SK-N-SH (cell line): ENCODE results near the gene IGSF9B. TPM values are rescaled to one million over a fixed set of nuclear protein-coding genes. Genes with fewer than 3 reads are reported as not detected.
A peak's percentile ranks its signal among the peaks of the same experiment; 100 is the strongest.

Experiments used
- CTCF ChIA-PET: fragments of 300-600, 350-600 bp; formaldehyde crosslinking; extraction: SDS; loops from one replicate; lab custom pipeline; 2021; lab: Yijun Ruan, JAX
- POLR2A ChIA-PET: fragments of 350-600 bp; sonication (Branson Sonifier 250); formaldehyde crosslinking; extraction: SDS; loops from one replicate; lab custom pipeline; 2020; ENCODE audit warnings: antibody characterized with exemption, inconsistent platforms; lab: Yijun Ruan, JAX
- DNase-seq: peaks from one replicate; pipeline ENCODE4 v3.0.0; 2012
- H2AFZ ChIP-seq: fragments of 200-600 bp; sonication (generic); 2 replicates; pipeline ENCODE4 v1.8.1; 2016; ENCODE audit warnings: antibody characterized with exemption, mild to moderate bottlenecking, low read depth
- H3F3A ChIP-seq: fragments of 200-600 bp; sonication (generic); replicated peaks from 2 replicates; pipeline ENCODE3; 2016; ENCODE audit warnings: antibody characterized with exemption, mild to moderate bottlenecking; ENCODE audit not compliant: insufficient read depth
- H3K27ac ChIP-seq, 2 experiments: fragments of 200-500 bp in 1 of 2; fragments of 200-600 bp in 1 of 2; sonication (Bioruptor generic) in 1 of 2; sonication (generic), shearing (Covaris generic) in 1 of 2; 2 replicates each; pipeline versions ENCODE4 v1.5.1 to v1.6.1; 2014 to 2016; ENCODE audit warnings: low read depth in 2 of 2, inconsistent platforms in 1 of 2, low read length in 1 of 2, mild to moderate bottlenecking in 1 of 2, mixed read lengths in 1 of 2
- H3K27me3 ChIP-seq: fragments of 200-600 bp; sonication (generic), shearing (Covaris generic); 2 replicates; pipeline ENCODE4 v1.6.1; 2016; ENCODE audit warnings: mixed run types; ENCODE audit not compliant: insufficient read depth
- H3K36me3 ChIP-seq, 2 experiments: fragments of 200-500 bp in 1 of 2; fragments of 200-600 bp in 1 of 2; sonication (Bioruptor generic) in 1 of 2; sonication (generic) in 1 of 2; replicated peaks in 1 of 2; 2 replicates each; pipeline versions ENCODE3 to v1.5.1; 2014 to 2016; ENCODE audit warnings: low read length in 1 of 2, mild to moderate bottlenecking in 1 of 2; ENCODE audit not compliant: insufficient read depth in 2 of 2, control insufficient read depth in 1 of 2
- H3K4me1 ChIP-seq, 2 experiments: fragments of 200-500 bp in 1 of 2; fragments of 200-600 bp in 1 of 2; sonication (Bioruptor generic) in 1 of 2; sonication (generic), shearing (Covaris generic) in 1 of 2; 2 replicates each; pipeline versions ENCODE4 v1.5.1 to v1.6.1; 2014 to 2016; ENCODE audit warnings: low read depth in 1 of 2, low read length in 1 of 2, mixed run types in 1 of 2; ENCODE audit not compliant: insufficient read depth in 2 of 2, control insufficient read depth in 1 of 2
- H3K4me2 ChIP-seq: fragments of 200-600 bp; sonication (generic), shearing (Covaris generic); 2 replicates; pipeline ENCODE4 v1.6.1; 2017; ENCODE audit warnings: mixed run types
- H3K4me3 ChIP-seq, 2 experiments: fragments of 200-500 bp in 1 of 2; fragments of 200-600 bp in 1 of 2; sonication (Bioruptor generic) in 1 of 2; sonication (generic), shearing (Covaris generic) in 1 of 2; 2 replicates each; pipeline versions ENCODE4 v1.5.1 to v1.8.1; 2014 to 2016; ENCODE audit warnings: low read depth in 2 of 2, inconsistent platforms in 1 of 2, low read length in 1 of 2, mild to moderate bottlenecking in 1 of 2, mixed read lengths in 1 of 2, moderate library complexity in 1 of 2
- H3K79me2 ChIP-seq: fragments of 200-600 bp; sonication (generic); 2 replicates; pipeline ENCODE4 v1.8.1; 2017; ENCODE audit warnings: mild to moderate bottlenecking; ENCODE audit not compliant: insufficient read depth
- H3K9ac ChIP-seq: fragments of 200-600 bp; sonication (generic); 2 replicates; pipeline ENCODE4 v1.6.1; 2017; ENCODE audit warnings: mixed run types
- H3K9me2 ChIP-seq: fragments of 200-600 bp; sonication (generic); 2 replicates; pipeline ENCODE4 v1.6.1; 2017; ENCODE audit warnings: mixed run types
- H3K9me3 ChIP-seq: fragments of 200-600 bp; sonication (generic); 2 replicates; pipeline ENCODE4 v1.6.1; 2017; ENCODE audit warnings: mixed run types, mild to moderate bottlenecking, moderate library complexity
- H4K20me1 ChIP-seq: fragments of 200-600 bp; sonication (generic); 2 replicates; pipeline ENCODE4 v1.6.1; 2017; ENCODE audit warnings: mild to moderate bottlenecking, mixed run types; ENCODE audit not compliant: insufficient read depth
- MXI1 ChIP-seq: IDR thresholded peaks from 2 replicates; pipeline ENCODE4 v1.6.1; 2012; ENCODE audit warnings: mild to moderate bottlenecking, low read depth, low read length, improper control_type of control experiment
- NRF1 ChIP-seq: IDR thresholded peaks from 2 replicates; pipeline ENCODE4 v1.6.1; 2012; ENCODE audit warnings: low read depth, mild to moderate bottlenecking, low read length
- RAD21 ChIP-seq: IDR thresholded peaks from 2 replicates; pipeline ENCODE4 v1.6.1; 2012; ENCODE audit warnings: mild to moderate bottlenecking, low read length
- YY1 ChIP-seq: IDR thresholded peaks from 2 replicates; pipeline ENCODE4 v1.4.0; 2012; ENCODE audit warnings: low read depth, mild to moderate bottlenecking
- WGBS: methylation state at CpG from one replicate; pipeline ENCODE4 v1.1.6; 2017; ENCODE audit warnings: low lambda C conversion rate; 5-methylcytosine and 5-hydroxymethylcytosine counted together
- polyA plus RNA-seq, 3 experiments: library from polyadenylated mRNA; depleted of rRNA; stranded (reverse); fragments of >200 nt; gene quantifications; 2 replicates each; pipeline ENCODE4 v1.2.3, GENCODE V29; 2012
- TF ChIP-seq, protein P1 (sequence below): fragments of 200-600 bp; sonication (generic); IDR thresholded peaks from 2 replicates; pipeline ENCODE4 v1.6.1; 2017; ENCODE audit warnings: antibody characterized with exemption, mild to moderate bottlenecking, moderate library complexity
- TF ChIP-seq, protein P2 (sequence below): fragments of 150-350 bp; IDR thresholded peaks from 2 replicates; pipeline ENCODE4 v1.6.1; 2016; ENCODE audit warnings: mild to moderate bottlenecking, low read depth, low read length
- TF ChIP-seq, protein P3 (sequence below): fragments of 150-350 bp; IDR thresholded peaks from 2 replicates; pipeline ENCODE4 v1.6.1; 2017; ENCODE audit warnings: antibody characterized with exemption, low read length, low read depth, borderline replicate concordance

Gene IGSF9B
- polyA plus RNA-seq, 1 of the 3 experiments (the other 2 are of a cell fraction): 0.41 TPM

DNA sequence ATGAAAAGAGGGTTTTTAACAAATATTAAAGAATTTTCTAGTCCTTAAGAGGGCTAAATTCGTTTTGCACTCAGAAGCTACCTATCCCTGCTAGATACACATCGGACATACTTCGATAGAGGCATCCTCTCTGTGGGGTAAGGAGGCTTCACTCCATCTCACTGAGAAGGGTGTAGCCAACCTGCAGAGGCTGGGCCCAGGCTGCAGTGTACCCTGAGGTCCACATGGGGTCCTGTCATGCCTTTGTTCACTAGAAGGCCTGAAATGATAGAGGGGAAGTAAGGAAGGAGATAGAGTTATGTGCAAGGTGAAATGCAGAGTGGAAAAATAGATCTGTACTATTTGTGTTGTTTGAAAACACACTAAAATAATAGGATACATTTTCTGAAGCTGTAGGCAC lies 45.6 kb downstream of the IGSF9B start:
- Histone ChIP-seq H2AFZ (no peak overlapping the region), H3K9me3 (no peaks in the 10 kb centered on the region), H3K36me3 (no peaks in the 10 kb centered on the region), H4K20me1 (no peaks in the 10 kb centered on the region), H3K27ac (no peak overlapping the region), H3K79me2 (no peaks in the 10 kb centered on the region), H3F3A (no peaks in the 10 kb centered on the region), H3K27me3 (no peaks in the 10 kb centered on the region), H3K4me3 (no peak overlapping the region), H3K4me1 (no peaks in the 10 kb centered on the region), H3K4me2 (no peak overlapping the region), H3K9ac (no peak overlapping the region), H3K9me2 (no peaks in the 10 kb centered on the region)
- peak; percentile 33; the same call in 1 of the 2 replicates for TF ChIP-seq RAD21
- TF ChIP-seq, protein P1, sequence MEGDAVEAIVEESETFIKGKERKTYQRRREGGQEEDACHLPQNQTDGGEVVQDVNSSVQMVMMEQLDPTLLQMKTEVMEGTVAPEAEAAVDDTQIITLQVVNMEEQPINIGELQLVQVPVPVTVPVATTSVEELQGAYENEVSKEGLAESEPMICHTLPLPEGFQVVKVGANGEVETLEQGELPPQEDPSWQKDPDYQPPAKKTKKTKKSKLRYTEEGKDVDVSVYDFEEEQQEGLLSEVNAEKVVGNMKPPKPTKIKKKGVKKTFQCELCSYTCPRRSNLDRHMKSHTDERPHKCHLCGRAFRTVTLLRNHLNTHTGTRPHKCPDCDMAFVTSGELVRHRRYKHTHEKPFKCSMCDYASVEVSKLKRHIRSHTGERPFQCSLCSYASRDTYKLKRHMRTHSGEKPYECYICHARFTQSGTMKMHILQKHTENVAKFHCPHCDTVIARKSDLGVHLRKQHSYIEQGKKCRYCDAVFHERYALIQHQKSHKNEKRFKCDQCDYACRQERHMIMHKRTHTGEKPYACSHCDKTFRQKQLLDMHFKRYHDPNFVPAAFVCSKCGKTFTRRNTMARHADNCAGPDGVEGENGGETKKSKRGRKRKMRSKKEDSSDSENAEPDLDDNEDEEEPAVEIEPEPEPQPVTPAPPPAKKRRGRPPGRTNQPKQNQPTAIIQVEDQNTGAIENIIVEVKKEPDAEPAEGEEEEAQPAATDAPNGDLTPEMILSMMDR: no peak
- CTCF ChIA-PET: interaction anchor here (0.6 to 2.8 kb wide), 5 partner anchors 14 to 273 kb away, joined by 3 to 17 read pairs (median 4); no protein-coding TSS in a partner anchor
- WGBS: 49% methylated on average over 3 of the region's 3 CpGs
- POLR2A ChIA-PET: no interaction called here
- peak; percentile 61 for DNase-seq

DNA sequence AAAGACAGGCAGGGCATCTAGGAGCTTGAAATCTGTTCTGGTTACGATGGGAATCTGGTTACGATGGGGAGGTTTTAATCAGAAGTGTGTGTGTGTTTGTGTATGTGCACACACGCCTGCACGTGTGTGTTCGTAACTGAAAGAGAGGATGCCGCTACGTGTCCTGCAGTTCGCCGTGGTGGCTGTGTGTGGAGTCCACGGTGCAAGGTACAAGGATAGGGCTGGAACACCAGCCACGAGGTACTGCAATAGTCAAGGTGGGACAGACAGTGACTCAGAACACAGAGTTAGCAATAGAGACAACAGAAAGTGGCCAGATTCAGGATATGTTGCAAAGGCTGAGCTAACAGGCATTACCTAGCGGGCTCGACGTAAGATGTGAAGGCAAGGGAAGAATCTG lies 46.7 kb downstream of the IGSF9B start:
- no peaks in the 10 kb centered on the region for H3F3A ChIP-seq
- H3K4me2 ChIP-seq: no peak overlapping the region
- no peak for DNase-seq
- POLR2A ChIA-PET: no interaction called here
- H3K27ac ChIP-seq: no peak overlapping the region
- H3K9me2 ChIP-seq: no peaks in the 10 kb centered on the region
- no peak overlapping the region for H3K9ac ChIP-seq
- WGBS: 75% methylated on average over 14 of the region's 14 CpGs
- no peaks in the 10 kb centered on the region for H3K27me3 ChIP-seq
- TF ChIP-seq NRF1 (no peak), MXI1 (no peak), YY1 (no peak)
- TF ChIP-seq, protein P2, sequence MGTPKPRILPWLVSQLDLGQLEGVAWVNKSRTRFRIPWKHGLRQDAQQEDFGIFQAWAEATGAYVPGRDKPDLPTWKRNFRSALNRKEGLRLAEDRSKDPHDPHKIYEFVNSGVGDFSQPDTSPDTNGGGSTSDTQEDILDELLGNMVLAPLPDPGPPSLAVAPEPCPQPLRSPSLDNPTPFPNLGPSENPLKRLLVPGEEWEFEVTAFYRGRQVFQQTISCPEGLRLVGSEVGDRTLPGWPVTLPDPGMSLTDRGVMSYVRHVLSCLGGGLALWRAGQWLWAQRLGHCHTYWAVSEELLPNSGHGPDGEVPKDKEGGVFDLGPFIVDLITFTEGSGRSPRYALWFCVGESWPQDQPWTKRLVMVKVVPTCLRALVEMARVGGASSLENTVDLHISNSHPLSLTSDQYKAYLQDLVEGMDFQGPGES: no peak
- TF ChIP-seq, protein P3, sequence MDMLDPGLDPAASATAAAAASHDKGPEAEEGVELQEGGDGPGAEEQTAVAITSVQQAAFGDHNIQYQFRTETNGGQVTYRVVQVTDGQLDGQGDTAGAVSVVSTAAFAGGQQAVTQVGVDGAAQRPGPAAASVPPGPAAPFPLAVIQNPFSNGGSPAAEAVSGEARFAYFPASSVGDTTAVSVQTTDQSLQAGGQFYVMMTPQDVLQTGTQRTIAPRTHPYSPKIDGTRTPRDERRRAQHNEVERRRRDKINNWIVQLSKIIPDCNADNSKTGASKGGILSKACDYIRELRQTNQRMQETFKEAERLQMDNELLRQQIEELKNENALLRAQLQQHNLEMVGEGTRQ: no peak
- CTCF ChIA-PET: interaction anchor here (1.0 to 2.8 kb wide), 3 partner anchors 15 to 274 kb away, joined by 3 to 17 read pairs (median 9); no protein-coding TSS in a partner anchor
- no peaks in the 10 kb centered on the region for H3K4me1 ChIP-seq
- H3K9me3 ChIP-seq: no peaks in the 10 kb centered on the region
- no peaks in the 10 kb centered on the region for H4K20me1 ChIP-seq
- no peak overlapping the region for H2AFZ ChIP-seq
- H3K36me3 ChIP-seq: no peaks in the 10 kb centered on the region
- H3K4me3 ChIP-seq: no peak overlapping the region
- no peaks in the 10 kb centered on the region for H3K79me2 ChIP-seq
